SK-N-SH (cell line): ENCODE measurements around the gene HLF.

ENCODE experiments used
- CHD2 ChIP-seq: fragments of 150-350 bp; IDR thresholded peaks from 2 replicates; pipeline ENCODE4 v1.6.1; 2018; ENCODE audit warnings: low read length; ENCODE audit not compliant: partially characterized antibody
- CTCF ChIP-seq: fragments of 200-600 bp; sonication (generic); IDR thresholded peaks from 2 replicates; pipeline ENCODE4 v1.6.1; 2017; ENCODE audit warnings: antibody characterized with exemption, mild to moderate bottlenecking, moderate library complexity
- EP300 ChIP-seq, 2 experiments: IDR thresholded peaks; 2 replicates each; pipeline versions ENCODE4 v1.4.0 to v1.6.1; 2012; ENCODE audit warnings: borderline replicate concordance in 1 of 2, low read depth in 1 of 2, low read length in 1 of 2
- FOSL2 ChIP-seq: IDR thresholded peaks from 2 replicates; pipeline ENCODE4 v1.4.0; 2012; ENCODE audit warnings: low read depth, mild to moderate bottlenecking, moderate library complexity, borderline replicate concordance
- FOXJ3 ChIP-seq: sonication (generic); formaldehyde crosslinking; IDR thresholded peaks from 2 replicates; pipeline ENCODE4 v1.5.1; 2020; ENCODE audit warnings: mild to moderate bottlenecking, missing genetic modification reagents
- FOXM1 ChIP-seq: IDR thresholded peaks from 2 replicates; pipeline ENCODE4 v1.4.0; 2012; ENCODE audit warnings: low read depth, mild to moderate bottlenecking
- MXI1 ChIP-seq: IDR thresholded peaks from 2 replicates; pipeline ENCODE4 v1.6.1; 2012; ENCODE audit warnings: mild to moderate bottlenecking, low read depth, low read length, improper control_type of control experiment
- POLR2AphosphoS5 ChIP-seq: IDR thresholded peaks from 2 replicates; pipeline ENCODE4 v1.6.1; 2012; ENCODE audit warnings: low read depth, low read length
- RAD21 ChIP-seq: IDR thresholded peaks from 2 replicates; pipeline ENCODE4 v1.6.1; 2012; ENCODE audit warnings: mild to moderate bottlenecking, low read length
- REST ChIP-seq: IDR thresholded peaks from 2 replicates; pipeline ENCODE4 v1.6.1; 2012; ENCODE audit warnings: mild to moderate bottlenecking, low read depth, low read length, moderate library complexity
- RFX5 ChIP-seq: IDR thresholded peaks from 2 replicates; pipeline ENCODE4 v1.6.1; 2012; ENCODE audit warnings: mild to moderate bottlenecking, improper control_type of control experiment, low read length
- TAF1 ChIP-seq: IDR thresholded peaks from 2 replicates; pipeline ENCODE4 v1.6.1; 2012; ENCODE audit warnings: low read depth, mild to moderate bottlenecking, low read length, moderate library complexity, borderline replicate concordance
- USF1 ChIP-seq: IDR thresholded peaks from 2 replicates; pipeline ENCODE4 v1.4.0; 2012; ENCODE audit warnings: low read depth, borderline replicate concordance

GRCh38 chr17:55219459-55219858, 45.3 kb upstream of the HLF start:
- TF ChIP-seq CHD2, result no peak
- no peak for TF ChIP-seq CTCF
- TF ChIP-seq POLR2AphosphoS5, result no peak
- no peak for TF ChIP-seq EP300 (IDR thresholded peaks at IDR 0.05; ENCODE audit: borderline replicate concordance in 1 of 2, low read depth in 1 of 2, low read length in 1 of 2)
- no peak for TF ChIP-seq TAF1
- no peak for TF ChIP-seq FOSL2
- TF ChIP-seq USF1, result no peak
- no peak for TF ChIP-seq FOXM1
- TF ChIP-seq RAD21, result no peak
- no peak for TF ChIP-seq RFX5
- no peak for TF ChIP-seq REST
- TF ChIP-seq FOXJ3 (CRISPR knock-in tag), result no peak
- TF ChIP-seq MXI1, result no peak
